PC-9 (cell line): ENCODE results near the gene LPIN3.

Source experiments
- CTCF ChIP-seq: fragments of 200-600 bp; sonication (generic); conservative IDR thresholded peaks from 2 replicates; pipeline ENCODE4 v1.6.1; 2017; ENCODE audit warnings: mixed run types, antibody characterized with exemption, mild to moderate bottlenecking, moderate library complexity
- EZH2 ChIP-seq: fragments of 200-600 bp; sonication (generic); IDR thresholded peaks from 2 replicates; pipeline ENCODE4 v1.8.0; 2017; ENCODE audit warnings: antibody characterized with exemption, low read depth

- TF ChIP-seq CTCF (no peak), EZH2 (no peak)
Observed at GRCh38 chr20:41392295-41392694, 51.7 kb downstream of the LPIN3 start.
